ENCODE results near the gene PLXNB3.
A peak's percentile ranks its signal among the peaks of the same experiment; 100 is the strongest.

The PLXNB3 gene

GRCh38 chrX:153773741-153774575 is 9.9 kb downstream of the PLXNB3 start:
- no peak for DNase-seq (ENCODE audit: low spot score)

GRCh38 chrX:153774576-153775292 is 10.7 kb downstream of the PLXNB3 start:
- DNase-seq (ENCODE audit: low spot score), result no peak

- DNase-seq (ENCODE audit: low spot score), result no peak
Observed at GRCh38 chrX:153775293-153776119, 11.5 kb downstream of the PLXNB3 start.

GRCh38 chrX:153776120-153776599 is 12.1 kb downstream of the PLXNB3 start:
- DNase-seq (ENCODE audit: low spot score), result peak; percentile 22

GRCh38 chrX:153776611-153777045 is 12.6 kb downstream of the PLXNB3 start:
- DNase-seq (ENCODE audit: low spot score), result peak; percentile 28

GRCh38 chrX:153777261-153778090 is 13.4 kb downstream of the PLXNB3 start:
- DNase-seq (ENCODE audit: low spot score), result no peak

GRCh38 chrX:153778181-153778580 is 14.1 kb downstream of the PLXNB3 start:
- DNase-seq (ENCODE audit: low spot score), result no peak

GRCh38 chrX:153778684-153779101 is 14.6 kb downstream of the PLXNB3 start:
- DNase-seq (ENCODE audit: low spot score), result no peak

GRCh38 chrX:153779891-153780677 is 16.0 kb downstream of the PLXNB3 start:
- DNase-seq (ENCODE audit: low spot score), result no peak

GRCh38 chrX:153780678-153781427 is 16.8 kb downstream of the PLXNB3 start, which contains the start of gene SRPK3:
Gene SRPK3 (plus strand): TSS chrX:153781041. CDS start chrX:153781087, 46 bp downstream.
- no peak for DNase-seq (ENCODE audit: low spot score)

- no peak for DNase-seq (ENCODE audit: low spot score)
Observed at GRCh38 chrX:153781428-153782047, 17.5 kb downstream of the PLXNB3 start.

- DNase-seq (ENCODE audit: low spot score), result no peak
Observed at GRCh38 chrX:153782313-153782712, 18.3 kb downstream of the PLXNB3 start.

GRCh38 chrX:153782871-153783270 is 18.8 kb downstream of the PLXNB3 start:
- no peak for DNase-seq (ENCODE audit: low spot score)

GRCh38 chrX:153783378-153784013 is 19.4 kb downstream of the PLXNB3 start:
- no peak for DNase-seq (ENCODE audit: low spot score)

GRCh38 chrX:153784325-153784967 is 20.4 kb downstream of the PLXNB3 start:
- no peak for DNase-seq (ENCODE audit: low spot score)

GRCh38 chrX:153786669-153787068 is 22.6 kb downstream of the PLXNB3 start:
- no peak for DNase-seq (ENCODE audit: low spot score)

- DNase-seq (ENCODE audit: low spot score), result no peak
Observed at GRCh38 chrX:153789654-153790053, 25.6 kb downstream of the PLXNB3 start.
